HL-60 (cell line): ENCODE results near the gene TPRN.

ENCODE experiments used
- CTCF ChIP-seq: IDR thresholded peaks from one replicate; pipeline ENCODE4 v1.5.1; 2011; ENCODE audit warnings: low read length, control low read depth, inconsistent platforms; ENCODE audit not compliant: insufficient read depth
- REST ChIP-seq: IDR thresholded peaks from 2 replicates; pipeline ENCODE4 v1.6.1; 2012; ENCODE audit warnings: low read depth; ENCODE audit not compliant: insufficient replicate concordance

DNA sequence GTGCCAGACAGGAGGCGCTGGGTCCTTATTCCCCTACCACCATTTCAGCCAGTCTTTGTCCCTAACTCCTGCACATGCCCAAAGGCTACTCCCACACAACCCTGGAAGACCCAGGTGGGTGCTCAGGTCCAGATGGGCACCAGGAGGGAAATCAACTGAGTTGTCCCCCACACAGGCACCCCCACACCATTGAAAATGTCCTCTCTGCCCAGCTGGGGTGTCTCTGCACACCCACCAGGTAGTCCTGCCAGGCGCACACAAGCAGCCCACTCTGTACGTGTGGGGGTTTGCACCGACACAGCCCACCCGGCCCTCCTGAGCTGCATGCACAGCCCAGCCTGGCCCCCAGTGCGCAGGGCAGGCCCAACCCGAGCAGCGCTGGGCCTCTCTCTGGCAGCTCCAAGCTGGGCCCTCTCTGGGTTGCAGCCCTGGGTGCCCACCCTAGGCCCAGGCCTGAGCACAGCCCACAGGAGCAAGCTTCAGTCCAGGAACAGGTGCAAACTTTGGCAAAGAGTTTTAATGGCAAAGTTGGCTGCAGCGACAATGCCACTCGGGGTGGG, 19.3 kb upstream of the TPRN start:
- TF ChIP-seq CTCF, result no peak
- no peak for TF ChIP-seq REST
